Smooth muscle cell (in vitro differentiated cells): Measurements from ENCODE around the gene ANGPT4. TPM values are rescaled to one million over a fixed set of nuclear protein-coding genes. Genes with fewer than 3 reads are reported as not detected.

Source experiments
- DNase-seq: peaks from one replicate; lab custom pipeline; 2025; ENCODE audit not compliant: unreplicated experiment; lab: John Stamatoyannopoulos, UW
- H2AFZ ChIP-seq: fragments of 200-600 bp; sonication (generic); 2 replicates; pipeline ENCODE4 v1.6.0; 2016; ENCODE audit warnings: antibody characterized with exemption, low read depth, mild to moderate bottlenecking
- H3F3A ChIP-seq: fragments of 200-600 bp; sonication (generic); 2 replicates; pipeline ENCODE4 v1.6.0; 2017; ENCODE audit warnings: antibody characterized with exemption, low read depth
- H3K27ac ChIP-seq: fragments of 200-600 bp; sonication (generic); 2 replicates; pipeline ENCODE4 v1.5.1; 2016; ENCODE audit warnings: low read depth, mild to moderate bottlenecking
- H3K27me3 ChIP-seq: fragments of 200-600 bp; sonication (generic); 2 replicates; pipeline ENCODE4 v1.6.1; 2016; ENCODE audit warnings: low read depth, mild to moderate bottlenecking
- H3K36me3 ChIP-seq: fragments of 200-600 bp; sonication (generic); 2 replicates; pipeline ENCODE4 v1.5.1; 2016; ENCODE audit warnings: low read depth
- H3K4me1 ChIP-seq: fragments of 200-600 bp; sonication (generic); 2 replicates; pipeline ENCODE4 v1.5.1; 2016; ENCODE audit warnings: low read depth
- H3K4me2 ChIP-seq: fragments of 200-600 bp; sonication (generic); 2 replicates; pipeline ENCODE4 v1.6.0; 2016; ENCODE audit warnings: mild to moderate bottlenecking
- H3K4me3 ChIP-seq: fragments of 200-600 bp; sonication (generic); 2 replicates; pipeline ENCODE4 v1.5.1; 2016; ENCODE audit warnings: mild to moderate bottlenecking
- H3K79me2 ChIP-seq: fragments of 200-600 bp; sonication (generic); 2 replicates; pipeline ENCODE4 v1.6.0; 2016; ENCODE audit warnings: low read depth, mild to moderate bottlenecking
- H3K9ac ChIP-seq: fragments of 200-600 bp; sonication (generic); 2 replicates; pipeline ENCODE4 v1.6.0; 2016; ENCODE audit warnings: low read depth
- H3K9me3 ChIP-seq: fragments of 200-600 bp; sonication (generic); replicated peaks from 2 replicates; pipeline ENCODE4 v1.5.1; 2016; ENCODE audit warnings: low read depth
- H4K20me1 ChIP-seq: fragments of 200-600 bp; sonication (generic); 2 replicates; pipeline ENCODE4 v1.6.0; 2016; ENCODE audit warnings: low read depth
- CTCF ChIP-seq: fragments of 200-600 bp; sonication (generic); IDR thresholded peaks from 2 replicates; pipeline ENCODE4 v1.5.1; 2017; ENCODE audit warnings: borderline replicate concordance, mild to moderate bottlenecking, antibody characterized with exemption; ENCODE audit not compliant: insufficient read depth, poor library complexity, severe bottlenecking
- WGBS: methylation state at CpG from one replicate; pipeline ENCODE4 v1.1.7; 2016; ENCODE audit warnings: low lambda C conversion rate; 5-methylcytosine and 5-hydroxymethylcytosine counted together
- polyA plus RNA-seq: library from polyadenylated mRNA; unstranded; fragments of >200 nt; fragmentation: Nextera tagmentation; extraction: Ambion mirVana; gene quantifications from 2 replicates; pipeline ENCODE4 v1.2.1, GENCODE V29; 2016
- total RNA-seq: library from RNA; depleted of rRNA; stranded (reverse); fragments of >200 nt; gene quantifications from 2 replicates; pipeline ENCODE4 v1.2.3, GENCODE V29; 2014

Gene ANGPT4
- total and polyA plus RNA-seq, 2 experiments from 2014 or later = 0.39 TPM; not detected in 1

- H3K4me1 ChIP-seq = no peaks in the 10 kb centered on the region
- no peaks in the 10 kb centered on the region for H3F3A ChIP-seq
- no peaks in the 10 kb centered on the region for H3K9me3 ChIP-seq
- no peaks in the 10 kb centered on the region for H3K27me3 ChIP-seq
- WGBS = 97% methylated on average over 5 of the region's 5 CpGs
- no peak overlapping the region for H2AFZ ChIP-seq
- H3K36me3 ChIP-seq = no peaks in the 10 kb centered on the region
- H3K27ac ChIP-seq = no peak overlapping the region
- no peak overlapping the region for H3K4me3 ChIP-seq
- no peak overlapping the region for H3K4me2 ChIP-seq
- no peak overlapping the region for H3K9ac ChIP-seq
- H3K79me2 ChIP-seq = no peaks in the 10 kb centered on the region
- H4K20me1 ChIP-seq = no peaks in the 10 kb centered on the region
- DNase-seq = no peak
- TF ChIP-seq CTCF = no peak
These were observed 4.9 kb upstream of the ANGPT4 start for GRCh38 chr20:921068-921467.

- no peaks in the 10 kb centered on the region for H3K27me3 ChIP-seq
- no peak overlapping the region for H3K4me3 ChIP-seq
- no peak overlapping the region for H3K9ac ChIP-seq
- whole genome bisulfite sequencing = 95% methylated on average over 4 of the region's 4 CpGs
- no peak for TF ChIP-seq CTCF
- no peak overlapping the region for H2AFZ ChIP-seq
- no peaks in the 10 kb centered on the region for H4K20me1 ChIP-seq
- no peak overlapping the region for H3K27ac ChIP-seq
- no peaks in the 10 kb centered on the region for H3K36me3 ChIP-seq
- no peak overlapping the region for H3K4me2 ChIP-seq
- H3K4me1 ChIP-seq = no peaks in the 10 kb centered on the region
- no peaks in the 10 kb centered on the region for H3F3A ChIP-seq
- no peaks in the 10 kb centered on the region for H3K79me2 ChIP-seq
- DNase-seq = no peak
- no peaks in the 10 kb centered on the region for H3K9me3 ChIP-seq
These were observed 4.2 kb upstream of the ANGPT4 start for GRCh38 chr20:920311-920710.

GRCh38 chr20:919491-919916 lies 3.4 kb upstream of the ANGPT4 start:
- Histone ChIP-seq H3K36me3 (no peaks in the 10 kb centered on the region), H2AFZ (no peak overlapping the region), H3K4me3 (no peak overlapping the region), H3K27me3 (no peaks in the 10 kb centered on the region), H3K4me2 (no peak overlapping the region), H4K20me1 (no peaks in the 10 kb centered on the region), H3K4me1 (no peaks in the 10 kb centered on the region), H3F3A (no peaks in the 10 kb centered on the region), H3K79me2 (no peaks in the 10 kb centered on the region), H3K9me3 (no peaks in the 10 kb centered on the region), H3K27ac (no peak overlapping the region), H3K9ac (no peak overlapping the region)
- DNase-seq = no peak
- no peak for TF ChIP-seq CTCF
- 63% methylated on average over 5 of the region's 5 CpGs for WGBS

GRCh38 chr20:917416-917815 lies 1.3 kb upstream of the ANGPT4 start:
- Histone ChIP-seq H3K4me1 (no peaks in the 10 kb centered on the region), H3K27me3 (no peaks in the 10 kb centered on the region), H3K27ac (no peak overlapping the region), H3K9me3 (no peaks in the 10 kb centered on the region), H3K4me3 (no peak overlapping the region), H3F3A (no peaks in the 10 kb centered on the region), H3K79me2 (no peaks in the 10 kb centered on the region), H3K9ac (no peak overlapping the region), H4K20me1 (no peaks in the 10 kb centered on the region), H3K36me3 (no peaks in the 10 kb centered on the region), H3K4me2 (no peak overlapping the region), H2AFZ (no peak overlapping the region)
- no peak for DNase-seq
- no peak for TF ChIP-seq CTCF
- 90% methylated on average over 4 of the region's 4 CpGs for WGBS
